Measurements from ENCODE around the gene COL18A1. TPM values are rescaled to one million over a fixed set of nuclear protein-coding genes. Genes with fewer than 3 reads are reported as not detected.

COL18A1 gene
- polyA plus RNA-seq, 1 donor (not counting 4 experiments of a cell fraction or from before 2014, with no cell fraction given): 13.0 TPM

DNA sequence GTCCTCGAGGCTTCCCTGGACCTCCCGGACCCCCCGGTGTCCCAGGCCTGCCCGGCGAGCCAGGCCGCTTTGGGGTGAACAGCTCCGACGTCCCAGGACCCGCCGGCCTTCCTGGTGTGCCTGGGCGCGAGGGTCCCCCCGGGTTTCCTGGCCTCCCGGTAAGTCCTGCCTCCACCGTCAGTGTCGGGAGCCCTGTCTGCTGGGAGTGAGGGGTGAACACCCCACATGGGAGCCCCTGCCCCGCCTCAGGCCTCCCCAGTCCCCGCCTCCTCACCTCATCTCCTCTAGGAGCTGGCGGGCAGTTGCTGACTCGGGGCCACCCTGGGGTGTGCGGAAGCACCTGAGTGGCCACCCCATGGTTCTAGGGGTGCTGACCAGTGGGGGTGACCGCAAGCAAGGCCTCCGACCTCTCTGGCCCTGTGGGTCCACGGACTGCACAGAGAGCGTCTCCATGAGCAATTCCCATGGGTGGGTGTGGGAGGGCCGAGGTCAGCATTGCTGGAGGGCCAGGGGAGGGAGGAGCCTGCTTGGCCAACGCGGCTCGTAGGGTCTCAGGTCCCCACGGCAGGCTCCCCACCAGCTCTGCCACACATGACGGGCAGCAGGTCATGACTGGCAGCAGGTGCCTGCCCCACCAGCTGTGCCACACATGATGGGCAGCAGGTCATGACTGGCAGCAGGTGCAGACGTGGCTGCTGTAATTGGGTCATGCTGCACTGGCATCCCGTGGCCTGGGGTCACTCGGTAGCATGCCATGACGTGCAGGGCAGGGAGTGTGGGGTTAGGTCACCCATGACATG is 75.9 kb downstream of the COL18A1 start:
- DNase-seq (ENCODE audit: low read depth, low spot score) (no peak), FAIRE-seq (no peak)
- H3K4me1 ChIP-seq (ENCODE audit: control insufficient read depth, extremely low read depth, insufficient read depth, low read length): no peaks in the 10 kb centered on the region
- H3K9me3 ChIP-seq (ENCODE audit: control insufficient read depth, low read depth, low read length): no peaks in the 10 kb centered on the region
- no peak overlapping the region for H3K9ac ChIP-seq (ENCODE audit: control insufficient read depth, extremely low read depth, insufficient read depth, low read length)
- peaks cover 7 to 25% of the 10 kb centered on the region in 2 experiments for H3K36me3 ChIP-seq (ENCODE audit: control insufficient read depth in 2 of 2, extremely low read depth in 1 of 2, insufficient read depth in 2 of 2, low read length in 2 of 2)
- dilution Hi-C loops (cut with MboI; ENCODE audit: extremely low pct_ligation_motif_present, low sequenced_read_pairs): no loop called here
- H3K27me3 ChIP-seq (ENCODE audit: control insufficient read depth, extremely low read depth, insufficient read depth, low read length): no peaks in the 10 kb centered on the region
- H3K9me1 ChIP-seq (ENCODE audit: control insufficient read depth, extremely low read depth, insufficient read depth, low read length): no peaks in the 10 kb centered on the region
- H2AFZ ChIP-seq (ENCODE audit: control insufficient read depth, low read length): no peak overlapping the region
- H3K4me2 ChIP-seq (ENCODE audit: control insufficient read depth, extremely low read depth, insufficient read depth, low read depth, low read length): no peak overlapping the region
- H4K20me1 ChIP-seq (ENCODE audit: control insufficient read depth, extremely low read depth, insufficient read depth, low read length): no peaks in the 10 kb centered on the region
- no peak for TF ChIP-seq EZH2 (IDR thresholded peaks at IDR 0.05; ENCODE audit: low read length)
- TF ChIP-seq, protein P1, sequence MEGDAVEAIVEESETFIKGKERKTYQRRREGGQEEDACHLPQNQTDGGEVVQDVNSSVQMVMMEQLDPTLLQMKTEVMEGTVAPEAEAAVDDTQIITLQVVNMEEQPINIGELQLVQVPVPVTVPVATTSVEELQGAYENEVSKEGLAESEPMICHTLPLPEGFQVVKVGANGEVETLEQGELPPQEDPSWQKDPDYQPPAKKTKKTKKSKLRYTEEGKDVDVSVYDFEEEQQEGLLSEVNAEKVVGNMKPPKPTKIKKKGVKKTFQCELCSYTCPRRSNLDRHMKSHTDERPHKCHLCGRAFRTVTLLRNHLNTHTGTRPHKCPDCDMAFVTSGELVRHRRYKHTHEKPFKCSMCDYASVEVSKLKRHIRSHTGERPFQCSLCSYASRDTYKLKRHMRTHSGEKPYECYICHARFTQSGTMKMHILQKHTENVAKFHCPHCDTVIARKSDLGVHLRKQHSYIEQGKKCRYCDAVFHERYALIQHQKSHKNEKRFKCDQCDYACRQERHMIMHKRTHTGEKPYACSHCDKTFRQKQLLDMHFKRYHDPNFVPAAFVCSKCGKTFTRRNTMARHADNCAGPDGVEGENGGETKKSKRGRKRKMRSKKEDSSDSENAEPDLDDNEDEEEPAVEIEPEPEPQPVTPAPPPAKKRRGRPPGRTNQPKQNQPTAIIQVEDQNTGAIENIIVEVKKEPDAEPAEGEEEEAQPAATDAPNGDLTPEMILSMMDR (optimal IDR thresholded peaks at IDR 0.05 in 1 of 3, IDR thresholded peaks at IDR 0.05 in 1 of 3, conservative IDR thresholded peaks at IDR 0.05 in 1 of 3; ENCODE audit: extremely low read depth in 1 of 3, insufficient read depth in 2 of 3, low read length in 3 of 3): no peak
- no peaks in the 10 kb centered on the region for H3K79me2 ChIP-seq (ENCODE audit: control insufficient read depth, insufficient read depth, low read length)
- H3K27ac ChIP-seq (ENCODE audit: control insufficient read depth, insufficient read depth, low read length): no peak overlapping the region
- H3K4me3 ChIP-seq (ENCODE audit: control insufficient read depth in 2 of 3, extremely low read depth in 1 of 3, insufficient read depth in 2 of 3, low read depth in 1 of 3, low read length in 3 of 3): no peak overlapping the region

DNA sequence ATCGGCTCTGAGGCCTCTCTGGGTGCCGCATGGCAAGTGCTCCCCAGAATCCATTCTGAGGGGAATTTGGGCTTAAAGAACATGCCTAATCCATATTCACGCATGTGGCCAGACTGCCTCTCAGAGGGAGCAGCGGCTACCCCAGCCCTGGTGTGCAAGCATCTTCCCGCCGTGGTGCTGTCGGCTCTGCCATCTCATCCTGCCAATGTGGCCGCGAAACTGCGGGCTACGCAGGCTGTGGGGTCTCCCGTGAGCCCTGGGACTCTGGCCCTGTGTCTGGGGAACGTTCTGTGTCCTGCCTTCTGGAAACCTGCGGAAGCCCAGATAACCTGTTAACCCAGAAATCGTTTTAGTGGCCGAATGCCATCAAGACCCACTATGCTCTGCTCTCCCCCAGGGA is 76.6 kb downstream of the COL18A1 start:
- Histone ChIP-seq H3K9ac (ENCODE audit: control insufficient read depth, extremely low read depth, insufficient read depth, low read length) (no peak overlapping the region), H2AFZ (ENCODE audit: control insufficient read depth, low read length) (no peak overlapping the region), H3K79me2 (ENCODE audit: control insufficient read depth, insufficient read depth, low read length) (no peaks in the 10 kb centered on the region), H3K9me1 (ENCODE audit: control insufficient read depth, extremely low read depth, insufficient read depth, low read length) (no peaks in the 10 kb centered on the region), H3K4me1 (ENCODE audit: control insufficient read depth, extremely low read depth, insufficient read depth, low read length) (no peaks in the 10 kb centered on the region), H3K4me2 (ENCODE audit: control insufficient read depth, extremely low read depth, insufficient read depth, low read depth, low read length) (no peak overlapping the region), H4K20me1 (ENCODE audit: control insufficient read depth, extremely low read depth, insufficient read depth, low read length) (no peaks in the 10 kb centered on the region), H3K36me3 (ENCODE audit: control insufficient read depth in 2 of 2, extremely low read depth in 1 of 2, insufficient read depth in 2 of 2, low read length in 2 of 2) (peaks cover 7 to 20% of the 10 kb centered on the region in 2 experiments), H3K27me3 (ENCODE audit: control insufficient read depth, extremely low read depth, insufficient read depth, low read length) (no peaks in the 10 kb centered on the region), H3K4me3 (ENCODE audit: control insufficient read depth in 2 of 3, extremely low read depth in 1 of 3, insufficient read depth in 2 of 3, low read depth in 1 of 3, low read length in 3 of 3) (no peak overlapping the region), H3K9me3 (ENCODE audit: control insufficient read depth, low read depth, low read length) (no peaks in the 10 kb centered on the region), H3K27ac (ENCODE audit: control insufficient read depth, insufficient read depth, low read length) (no peak overlapping the region)
- FAIRE-seq (no peak), DNase-seq (ENCODE audit: low read depth, low spot score) (no peak)
- dilution Hi-C loops (cut with MboI; ENCODE audit: extremely low pct_ligation_motif_present, low sequenced_read_pairs): no loop called here
- TF ChIP-seq, protein P1 (optimal IDR thresholded peaks at IDR 0.05 in 1 of 3, IDR thresholded peaks at IDR 0.05 in 1 of 3, conservative IDR thresholded peaks at IDR 0.05 in 1 of 3; ENCODE audit: extremely low read depth in 1 of 3, insufficient read depth in 2 of 3, low read length in 3 of 3): no peak

All from keratinocyte (primary cell).